GM18873 (cell line): Measurements from ENCODE around the gene SLC6A4.
"Not testable (repeated sequence)": the region's sequence is repeated elsewhere in the genome, so short reads cannot be mapped to it uniquely, and the experiment has no call there.

Experiments
- ATAC-seq: cut with Tn5 transposase; IDR thresholded peaks from one replicate; pipeline ENCODE4 v1.9.1; 2021; ENCODE audit warnings: mild to moderate bottlenecking, moderate library complexity, moderate number of reproducible peaks; ENCODE audit not compliant: unreplicated experiment, low FRiP score

The SLC6A4 gene

GRCh38 chr17:30239089-30239462 lies 3.6 kb upstream of the SLC6A4 start:
- ATAC-seq, result no peak

GRCh38 chr17:30238387-30239088 lies 3.0 kb upstream of the SLC6A4 start:
- no peak for ATAC-seq

GRCh38 chr17:30238003-30238344 lies 2.5 kb upstream of the SLC6A4 start:
- no peak for ATAC-seq

- no peak for ATAC-seq
Measured at GRCh38 chr17:30237296-30238002, 2.0 kb upstream of the SLC6A4 start.

GRCh38 chr17:30236766-30237165 lies 1.3 kb upstream of the SLC6A4 start:
- ATAC-seq, result no peak

GRCh38 chr17:30236297-30236624 lies 764 bp upstream of the SLC6A4 start:
- ATAC-seq, result no peak

- ATAC-seq, result no peak
Measured at GRCh38 chr17:30234964-30235363, 533 bp downstream of the SLC6A4 start.

- ATAC-seq, result no peak
Measured at GRCh38 chr17:30234296-30234695, 1.2 kb downstream of the SLC6A4 start.

- ATAC-seq, result no peak
Measured at GRCh38 chr17:30232824-30233427, 2.6 kb downstream of the SLC6A4 start.

GRCh38 chr17:30232015-30232823 lies 3.3 kb downstream of the SLC6A4 start:
- ATAC-seq, result no peak

GRCh38 chr17:30230596-30231125 lies 4.8 kb downstream of the SLC6A4 start:
- no peak for ATAC-seq

GRCh38 chr17:30230009-30230408 lies 5.5 kb downstream of the SLC6A4 start:
- not testable (repeated sequence) for ATAC-seq

- ATAC-seq, result no peak
Measured at GRCh38 chr17:30229012-30229411, 6.5 kb downstream of the SLC6A4 start.

GRCh38 chr17:30228011-30228410 lies 7.5 kb downstream of the SLC6A4 start:
- no peak for ATAC-seq

- no peak for ATAC-seq
Measured at GRCh38 chr17:30226878-30227277, 8.6 kb downstream of the SLC6A4 start.

GRCh38 chr17:30225919-30226553 lies 9.5 kb downstream of the SLC6A4 start:
- ATAC-seq, result no peak

- no peak for ATAC-seq
Measured at GRCh38 chr17:30225112-30225511, 10.4 kb downstream of the SLC6A4 start.

- no peak for ATAC-seq
Measured at GRCh38 chr17:30224419-30224960, 11.0 kb downstream of the SLC6A4 start.

- no peak for ATAC-seq
Measured at GRCh38 chr17:30222721-30223175, 12.7 kb downstream of the SLC6A4 start.

- ATAC-seq, result no peak
Measured at GRCh38 chr17:30222251-30222650, 13.2 kb downstream of the SLC6A4 start.
